ENCODE data around the gene TUBA4B. TPM values are rescaled to one million over a fixed set of nuclear protein-coding genes. Genes with fewer than 3 reads are reported as not detected.

The TUBA4B gene
- total and polyA plus RNA-seq, 12 donors: not detected

GRCh38 chr2:219294356-219295351 lies 41.6 kb downstream of the TUBA4B start:
- intact Hi-C loops (cut with DNase I): loop anchor here (1.0 to 10.0 kb wide), 16 partner anchors 15 to 240 kb away; partner anchors contain the start of genes NHEJ1 (in 4 of the 10), CNPPD1 (in 3 of the 10), DNAJB2 (in 3 of the 10) and RETREG2 (in 3 of the 10)
- Histone ChIP-seq H3K9me3 (no peaks in the 10 kb centered on the region), H3K27ac (peak overlapping the region; percentile 8 to 90 (median 82)), H3K36me3 (no peaks in the 10 kb centered on the region), H3K4me3 (peak overlapping the region; percentile 43 to 67 (median 62)), H3K27me3 (peaks cover 0 to 13% (median 8%) of the 10 kb centered on the region in 7 donors), H3K4me1 (peaks cover 3 to 24% (median 12%) of the 10 kb centered on the region in 9 donors)
- peak; percentile 86 to 92 (median 89) for ATAC-seq
- peak; percentile 81 to 90 for DNase-seq
- 6 to 8% methylated on average over 59 to 67 of the region's 67 CpGs for WGBS, 2 donors
- TF ChIP-seq, protein P1, sequence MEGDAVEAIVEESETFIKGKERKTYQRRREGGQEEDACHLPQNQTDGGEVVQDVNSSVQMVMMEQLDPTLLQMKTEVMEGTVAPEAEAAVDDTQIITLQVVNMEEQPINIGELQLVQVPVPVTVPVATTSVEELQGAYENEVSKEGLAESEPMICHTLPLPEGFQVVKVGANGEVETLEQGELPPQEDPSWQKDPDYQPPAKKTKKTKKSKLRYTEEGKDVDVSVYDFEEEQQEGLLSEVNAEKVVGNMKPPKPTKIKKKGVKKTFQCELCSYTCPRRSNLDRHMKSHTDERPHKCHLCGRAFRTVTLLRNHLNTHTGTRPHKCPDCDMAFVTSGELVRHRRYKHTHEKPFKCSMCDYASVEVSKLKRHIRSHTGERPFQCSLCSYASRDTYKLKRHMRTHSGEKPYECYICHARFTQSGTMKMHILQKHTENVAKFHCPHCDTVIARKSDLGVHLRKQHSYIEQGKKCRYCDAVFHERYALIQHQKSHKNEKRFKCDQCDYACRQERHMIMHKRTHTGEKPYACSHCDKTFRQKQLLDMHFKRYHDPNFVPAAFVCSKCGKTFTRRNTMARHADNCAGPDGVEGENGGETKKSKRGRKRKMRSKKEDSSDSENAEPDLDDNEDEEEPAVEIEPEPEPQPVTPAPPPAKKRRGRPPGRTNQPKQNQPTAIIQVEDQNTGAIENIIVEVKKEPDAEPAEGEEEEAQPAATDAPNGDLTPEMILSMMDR (IDR thresholded peaks at IDR 0.05): peak; percentile 99 to 100 (median 99)

- intact Hi-C loops (cut with DNase I): loop anchor here in 6 of 10 donors (2.0 to 10.0 kb wide), 5 partner anchors 69 to 241 kb away; partner anchors contain the start of genes ANKZF1 (in 2 of the 6) and ATG9A (in 2 of the 6)
- H3K9me3 ChIP-seq: no peaks in the 10 kb centered on the region
- TF ChIP-seq, protein P1 (IDR thresholded peaks at IDR 0.05): no peak
- DNase-seq (no peak), ATAC-seq (no peak)
- H3K36me3 ChIP-seq: no peaks in the 10 kb centered on the region
- 81 to 85% methylated on average over 14 of the region's 14 CpGs for WGBS, 2 donors
- no peak overlapping the region for H3K4me3 ChIP-seq
- H3K27ac ChIP-seq: no peak overlapping the region
- H3K4me1 ChIP-seq: peaks cover 3 to 21% (median 12%) of the 10 kb centered on the region in 9 donors
- H3K27me3 ChIP-seq: peaks cover 0 to 28% (median 11%) of the 10 kb centered on the region in 7 donors
Observed at GRCh38 chr2:219296142-219296541, 43.1 kb downstream of the TUBA4B start.

DNA sequence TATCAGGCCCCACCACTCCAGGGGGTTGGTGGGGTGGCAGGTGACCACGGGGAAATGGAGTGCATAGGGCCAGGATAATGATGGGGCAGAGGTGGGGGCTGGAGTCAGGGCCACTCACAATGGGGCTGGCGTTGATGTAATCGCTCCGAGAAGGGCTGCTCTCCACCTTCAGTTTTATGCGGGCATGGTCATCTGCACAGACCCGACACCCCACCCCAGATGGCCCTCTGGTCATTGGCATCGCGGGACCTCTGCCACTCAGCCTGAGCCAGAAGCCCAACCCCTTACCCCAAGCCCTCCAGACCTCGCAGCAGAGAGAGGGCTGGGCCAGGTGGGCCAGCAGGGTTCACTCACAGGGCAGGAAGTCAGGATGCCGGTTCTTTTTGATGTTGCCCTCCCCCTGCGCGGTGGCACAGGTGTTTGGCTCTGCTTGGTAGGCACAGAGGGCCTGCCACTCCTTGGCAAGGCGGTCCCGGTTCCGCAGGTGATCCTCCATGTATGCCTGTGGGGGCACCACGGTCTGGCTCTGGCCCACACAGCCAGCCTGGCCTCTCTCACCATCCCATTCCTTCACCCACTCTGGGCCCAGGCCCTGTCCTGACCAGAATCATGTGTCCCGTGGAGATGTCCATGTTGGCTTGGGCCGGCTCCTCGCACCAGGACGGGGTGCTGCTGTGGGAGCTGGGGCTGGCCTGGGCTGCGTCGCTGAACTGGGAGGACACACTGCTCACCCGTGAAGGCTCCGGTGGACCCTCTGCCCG lies 43.8 kb downstream of the TUBA4B start:
- no peaks in the 10 kb centered on the region for H3K36me3 ChIP-seq
- H3K4me1 ChIP-seq: peaks cover 3 to 21% (median 12%) of the 10 kb centered on the region in 9 donors
- no peak for ATAC-seq
- H3K27me3 ChIP-seq: peaks cover 0 to 33% (median 16%) of the 10 kb centered on the region in 7 donors
- 87 to 92% methylated on average over 25 of the region's 25 CpGs for WGBS, 2 donors
- TF ChIP-seq, protein P1 (IDR thresholded peaks at IDR 0.05): no peak
- no peak for DNase-seq
- H3K4me3 ChIP-seq: no peak overlapping the region
- H3K9me3 ChIP-seq: no peaks in the 10 kb centered on the region
- no peak overlapping the region for H3K27ac ChIP-seq
- intact Hi-C loops (cut with DNase I): loop anchor here in 6 of 10 donors (2.0 to 10.0 kb wide), 5 partner anchors 70 to 242 kb away; partner anchors contain the start of genes ANKZF1 (in 2 of the 6) and ATG9A (in 2 of the 6)

All from heart right ventricle (tissue), 16 donors.